GM18498 (cell line): Measurements from ENCODE around the gene DYNLT2.
"Not testable (repeated sequence)": the region's sequence is repeated elsewhere in the genome, so short reads cannot be mapped to it uniquely, and the experiment has no call there.

Source experiments
- ATAC-seq: cut with Tn5 transposase; IDR thresholded peaks from one replicate; pipeline ENCODE4 v1.9.1; 2021; ENCODE audit warnings: mild to moderate bottlenecking, moderate library complexity; ENCODE audit not compliant: unreplicated experiment

Gene DYNLT2

DNA sequence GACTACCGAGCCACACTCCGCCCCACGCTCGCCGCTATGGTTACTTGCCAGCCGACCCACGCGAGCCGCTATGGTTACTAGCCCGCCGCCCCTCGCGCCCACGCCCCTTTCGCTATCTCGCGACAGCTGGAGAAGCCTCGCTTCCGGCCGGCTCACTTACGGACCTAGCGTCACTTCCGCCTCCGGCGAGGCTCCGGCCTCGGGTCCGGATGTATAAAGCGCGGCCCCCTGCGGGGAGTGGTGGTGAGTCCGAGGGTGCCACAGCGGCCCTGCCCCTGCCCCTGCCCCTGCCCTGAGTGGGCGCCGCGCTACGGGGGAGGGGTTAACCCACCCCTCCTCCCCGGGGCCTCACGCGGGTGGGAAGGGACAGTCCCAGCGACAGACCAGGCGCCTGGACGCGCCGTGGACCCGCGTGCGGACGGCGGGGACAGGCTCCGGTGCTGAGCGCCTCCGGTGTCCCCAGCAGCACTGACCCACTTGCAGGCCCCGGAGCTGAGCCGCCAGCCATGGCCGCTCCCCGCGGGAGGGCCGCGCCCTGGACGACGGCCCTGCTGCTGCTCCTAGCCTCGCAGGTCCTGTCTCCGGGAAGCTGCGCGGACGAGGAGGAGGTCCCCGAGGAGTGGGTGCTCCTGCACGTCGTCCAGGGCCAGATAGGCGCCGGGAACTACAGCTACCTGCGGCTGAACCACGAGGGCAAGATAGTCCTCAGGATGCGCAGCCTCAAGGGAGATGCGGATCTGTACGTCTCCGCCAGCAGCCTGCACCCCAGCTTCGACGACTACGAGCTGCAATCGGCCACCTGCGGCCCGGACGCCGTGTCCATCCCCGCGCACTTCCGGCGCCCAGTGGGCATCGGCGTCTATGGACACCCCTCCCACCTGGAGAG lies 49.2 kb downstream of the DYNLT2 start, which contains the start of the genes C6orf120 and WDR27:
TSS of gene C6orf120 (plus strand) at position 173 of the 886 bp plus-strand sequence. CDS start at position 507, 334 bp downstream.
TSS of gene WDR27 (minus strand) at position 76 of the 886 bp plus-strand sequence. CDS start 13,024 bp downstream, outside the sequence.
- peak; percentile 93 for ATAC-seq

GRCh38 chr6:169701311-169701953 lies 49.9 kb downstream of the DYNLT2 start:
- peak; percentile 0 for ATAC-seq

DNA sequence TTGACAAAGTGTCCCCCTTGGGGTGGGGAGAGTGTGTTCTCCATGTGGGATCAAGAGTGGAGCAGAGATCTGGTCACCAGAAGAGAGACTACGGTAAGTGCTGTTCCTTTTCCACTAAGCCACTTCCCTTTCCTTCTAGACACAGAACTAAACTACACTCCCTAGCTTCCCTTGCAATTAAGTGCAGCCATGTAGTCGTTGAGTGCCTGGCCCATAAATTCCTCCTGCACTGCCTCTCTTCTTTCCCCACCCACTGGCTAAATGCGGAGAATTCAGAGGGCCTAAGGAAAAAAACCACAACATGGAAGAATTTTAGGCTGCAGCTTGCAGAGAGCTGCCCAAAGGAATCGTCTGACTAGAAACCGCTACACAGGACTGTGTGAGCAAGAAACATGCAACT lies 51.1 kb downstream of the DYNLT2 start:
- no peak for ATAC-seq

DNA sequence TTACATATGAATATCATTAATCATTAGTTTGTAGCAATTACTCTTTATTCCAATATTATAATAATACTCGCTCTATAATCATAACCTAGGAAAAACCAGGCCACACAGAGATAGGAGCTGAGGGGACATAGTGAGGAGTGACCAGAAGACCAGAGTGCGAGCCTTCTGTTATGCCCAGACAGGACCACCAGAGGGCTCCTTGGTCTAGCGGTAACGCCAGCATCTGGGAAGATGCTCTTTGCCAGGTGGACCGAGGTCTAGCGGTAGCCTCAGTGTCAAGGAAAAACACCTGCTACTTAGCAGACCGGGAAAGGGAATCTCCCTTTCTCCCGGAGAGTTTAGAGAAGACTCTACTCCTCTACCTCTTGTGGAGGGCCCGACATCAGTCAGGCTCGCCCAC lies 54.3 kb downstream of the DYNLT2 start:
- ATAC-seq: not testable (repeated sequence)

GRCh38 chr6:169695131-169695530 lies 56.2 kb downstream of the DYNLT2 start:
- no peak for ATAC-seq

GRCh38 chr6:169692516-169692915 lies 58.9 kb downstream of the DYNLT2 start:
- no peak for ATAC-seq

DNA sequence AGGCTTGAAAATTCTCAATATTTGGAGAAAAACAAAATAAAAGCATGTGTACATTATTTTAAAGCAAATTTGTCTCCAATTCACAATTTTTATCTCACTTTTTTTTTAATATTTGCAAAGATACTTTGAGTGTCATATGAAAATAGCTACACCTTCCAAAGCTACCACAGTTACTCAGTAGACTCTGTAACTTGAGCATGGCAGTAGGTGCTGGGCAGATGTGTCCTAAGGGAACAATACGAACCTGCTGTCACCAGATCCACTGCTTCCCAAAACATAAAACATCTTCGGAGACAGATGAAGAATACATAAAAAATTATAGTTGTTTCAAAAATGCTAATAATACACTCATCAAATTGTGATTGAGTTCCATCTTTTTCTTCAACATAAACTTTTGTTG lies 60.1 kb downstream of the DYNLT2 start:
- ATAC-seq: no peak
